Activated T-cell treated with anti-CD3 and anti-CD28 coated beads, Interleukin-2, amount 50 U/mL, for 48 hours (primary cell): ENCODE results near the gene MARF1.
"Not testable (repeated sequence)": the region's sequence is repeated elsewhere in the genome, so short reads cannot be mapped to it uniquely, and the experiment has no call there.

Source experiments
- DNase-seq, 2 experiments: peaks; one replicate each; pipeline ENCODE4 v3.0.0-alpha.2; 2020

The MARF1 gene

DNA sequence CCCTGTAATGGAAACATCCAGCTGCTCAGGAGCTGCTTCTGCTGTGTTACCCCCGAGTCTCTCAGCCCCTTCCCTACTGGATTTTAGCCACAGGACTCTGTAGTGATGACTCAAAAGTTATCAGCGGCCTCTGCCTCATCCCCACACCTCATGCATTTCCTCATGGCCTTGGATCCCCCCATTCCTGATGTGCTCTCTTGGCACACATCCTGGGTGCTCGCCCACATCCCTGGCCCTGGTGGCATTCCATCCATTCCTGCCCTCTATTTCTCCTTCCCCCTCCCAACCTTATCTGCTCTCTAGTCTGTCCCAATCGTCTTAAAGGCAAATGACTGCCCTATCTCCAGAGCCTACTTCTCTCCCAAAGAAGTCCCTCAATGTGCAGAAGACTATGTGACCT, 24.6 kb downstream of the MARF1 start:
- DNase-seq: no peak

DNA sequence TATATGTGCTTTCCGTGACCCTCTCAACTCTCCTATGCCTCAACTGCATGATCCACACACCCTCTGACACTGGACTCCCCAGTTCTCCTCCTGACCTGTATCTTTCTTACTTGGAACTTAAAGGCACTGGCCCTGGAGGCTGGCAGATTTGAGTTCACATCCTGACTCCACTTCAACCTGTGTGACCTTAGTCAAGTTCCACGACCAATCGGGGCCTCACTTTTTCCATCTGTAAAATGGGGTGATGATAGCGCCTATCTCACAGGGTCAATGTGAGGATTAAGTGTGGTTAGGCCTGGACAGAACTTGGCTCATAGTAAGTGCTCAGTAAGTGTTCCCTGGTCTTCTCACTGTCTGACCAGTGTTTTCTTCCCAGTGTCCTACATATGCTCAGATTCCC, 25.1 kb downstream of the MARF1 start:
- DNase-seq: no peak

- DNase-seq: no peak
These were observed 26.3 kb downstream of the MARF1 start for GRCh38 chr16:15616475-15617165.

DNA sequence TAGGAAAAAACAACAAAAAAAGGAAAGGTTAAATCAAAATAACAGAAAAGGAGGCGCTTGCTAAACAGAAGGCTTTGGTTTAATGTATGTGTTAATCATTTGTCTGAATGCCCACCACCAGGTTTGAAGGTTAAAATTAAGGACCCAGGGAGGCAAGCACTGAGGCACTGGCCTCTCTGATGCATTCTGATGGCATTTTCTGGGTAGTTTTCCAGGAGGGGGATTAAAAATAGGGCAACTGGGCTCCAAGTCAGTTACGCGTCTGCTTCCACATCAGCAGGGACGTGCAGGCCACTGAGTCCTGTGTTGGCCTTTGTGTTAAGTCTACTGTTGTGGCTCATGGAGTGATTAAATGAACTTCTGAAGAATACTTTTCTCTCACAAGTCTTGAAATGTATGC, 26.9 kb downstream of the MARF1 start:
- DNase-seq: no peak

GRCh38 chr16:15613676-15614075, 29.3 kb downstream of the MARF1 start:
- DNase-seq: no peak

DNA sequence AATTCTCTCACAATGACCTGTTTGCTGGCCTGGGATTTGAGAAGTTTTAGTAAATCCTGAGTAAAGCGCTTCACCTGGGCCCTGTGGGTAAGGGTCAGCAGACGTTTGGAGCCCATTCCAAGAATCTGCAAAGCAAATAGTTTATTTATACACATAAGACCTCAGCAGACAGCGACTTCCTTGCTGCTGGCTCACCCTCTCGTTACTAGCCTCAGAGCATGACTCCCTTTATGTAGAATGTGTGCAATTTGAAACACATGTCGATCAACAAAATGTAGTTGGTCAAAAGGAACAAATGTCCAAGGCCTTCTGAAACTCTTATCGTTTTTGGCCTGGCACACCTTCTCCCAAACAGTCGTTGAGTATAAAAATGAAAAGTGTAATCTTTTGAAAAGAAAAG, 31.3 kb downstream of the MARF1 start:
- no peak for DNase-seq

GRCh38 chr16:15610369-15610871, 32.5 kb downstream of the MARF1 start:
- no peak for DNase-seq

- DNase-seq: no peak
These were observed 33.7 kb downstream of the MARF1 start for GRCh38 chr16:15609286-15609649.

GRCh38 chr16:15608398-15609285, 34.3 kb downstream of the MARF1 start:
- DNase-seq: no peak

DNA sequence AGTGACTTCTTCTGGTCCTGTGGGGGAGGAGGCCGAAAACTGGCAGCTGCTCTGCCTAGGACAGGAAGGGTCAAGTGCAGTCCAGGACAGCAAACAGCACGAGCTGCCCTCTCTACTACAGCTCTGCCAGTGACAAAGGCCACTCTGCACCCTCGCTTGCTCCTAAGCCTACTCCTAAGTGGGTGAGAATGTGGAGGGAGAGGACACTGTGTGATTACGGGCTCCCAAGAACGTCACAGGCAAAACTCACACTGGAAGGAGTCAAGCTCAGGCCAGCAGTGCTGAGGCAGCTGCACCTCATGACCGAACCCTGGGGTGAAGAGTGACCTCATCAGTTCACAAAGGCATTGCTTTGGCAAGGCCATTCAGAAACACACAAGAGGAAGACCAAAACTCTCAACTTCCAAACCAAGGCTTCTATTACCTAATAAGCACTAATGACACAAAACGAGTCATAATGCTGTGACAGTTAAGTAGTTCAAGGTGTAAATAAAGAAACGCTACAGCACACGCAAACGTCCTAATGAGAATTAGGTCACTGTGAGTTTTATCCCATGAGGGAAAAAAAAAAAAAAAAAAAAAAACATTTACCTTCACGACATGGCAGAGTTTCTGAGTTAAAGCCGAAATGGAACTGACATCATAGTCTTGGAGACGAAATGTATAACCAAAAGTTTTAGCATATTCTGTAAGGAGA, 35.1 kb downstream of the MARF1 start:
- DNase-seq: no peak

- not testable (repeated sequence) for DNase-seq
These were observed 35.7 kb downstream of the MARF1 start for GRCh38 chr16:15607221-15607699.

- DNase-seq: no peak
These were observed 36.3 kb downstream of the MARF1 start for GRCh38 chr16:15606518-15607220.

DNA sequence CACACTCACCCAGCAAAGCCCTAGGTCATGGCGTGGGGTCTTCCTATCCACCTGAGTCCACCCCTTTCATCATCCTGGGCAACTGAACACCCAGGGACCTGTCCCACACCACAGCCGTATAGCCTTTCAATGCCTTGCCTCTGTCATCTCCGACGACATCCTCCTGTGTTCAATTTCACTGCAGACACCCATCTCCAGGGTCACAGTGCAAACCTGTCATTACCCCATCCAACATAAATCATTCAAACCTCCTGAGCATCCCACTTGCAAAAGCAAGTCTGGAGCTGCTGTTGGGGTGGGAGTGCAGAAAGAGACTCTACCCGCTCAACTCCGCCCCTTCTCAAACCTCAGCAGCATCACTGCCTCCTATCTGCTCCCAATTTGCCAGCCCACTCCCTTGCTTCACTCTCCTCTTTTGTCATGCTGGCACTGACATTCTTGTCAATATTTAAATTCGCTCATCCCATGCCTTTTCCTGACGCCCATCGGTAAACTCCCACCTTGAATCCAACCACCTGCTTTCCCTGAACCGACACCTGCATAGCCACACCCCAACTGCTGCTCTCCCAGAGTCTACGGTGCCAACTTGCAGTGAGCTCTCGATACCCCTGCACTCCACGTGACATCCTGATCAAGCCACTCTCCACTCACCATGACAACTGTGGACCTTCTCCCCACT, 37.0 kb downstream of the MARF1 start:
- no peak for DNase-seq

- no peak for DNase-seq
These were observed 38.2 kb downstream of the MARF1 start for GRCh38 chr16:15604460-15605440.

DNA sequence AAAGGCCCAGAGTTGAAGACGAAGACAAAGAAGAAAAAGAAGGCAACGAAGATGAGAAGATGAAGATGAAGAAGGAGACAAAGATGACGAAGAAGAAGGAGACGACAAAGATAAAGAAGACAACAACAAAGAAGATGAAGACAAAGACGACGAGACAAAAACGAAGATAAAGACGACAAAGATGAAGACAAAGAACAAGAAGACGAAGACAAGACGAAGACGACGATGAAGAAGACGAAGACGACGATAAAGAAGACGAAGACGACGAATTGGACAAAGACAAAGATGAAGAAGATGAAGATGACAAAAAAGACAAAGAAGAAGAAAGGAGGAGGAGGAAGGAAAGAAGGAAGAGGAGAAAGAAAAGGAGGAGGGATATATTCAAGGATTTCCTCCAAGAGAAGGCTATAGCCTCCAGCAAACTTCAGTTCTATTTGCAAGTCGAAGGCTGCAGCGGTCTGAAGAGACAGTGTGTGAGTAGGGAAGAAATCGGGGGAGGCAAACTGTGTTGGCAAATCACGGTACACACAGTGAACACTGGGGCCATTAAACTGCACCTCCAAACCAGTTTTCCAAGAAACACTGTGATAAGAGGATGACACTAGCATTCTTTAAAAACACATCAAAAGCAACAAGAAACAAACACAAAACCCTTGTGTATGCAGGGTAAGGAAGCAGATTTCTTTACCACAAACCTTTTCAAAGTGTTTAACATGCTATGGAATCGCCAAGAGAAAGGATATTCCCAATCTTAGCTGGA, 40.5 kb downstream of the MARF1 start:
- no peak for DNase-seq

GRCh38 chr16:15601212-15601879, 41.6 kb downstream of the MARF1 start:
- no peak for DNase-seq

DNA sequence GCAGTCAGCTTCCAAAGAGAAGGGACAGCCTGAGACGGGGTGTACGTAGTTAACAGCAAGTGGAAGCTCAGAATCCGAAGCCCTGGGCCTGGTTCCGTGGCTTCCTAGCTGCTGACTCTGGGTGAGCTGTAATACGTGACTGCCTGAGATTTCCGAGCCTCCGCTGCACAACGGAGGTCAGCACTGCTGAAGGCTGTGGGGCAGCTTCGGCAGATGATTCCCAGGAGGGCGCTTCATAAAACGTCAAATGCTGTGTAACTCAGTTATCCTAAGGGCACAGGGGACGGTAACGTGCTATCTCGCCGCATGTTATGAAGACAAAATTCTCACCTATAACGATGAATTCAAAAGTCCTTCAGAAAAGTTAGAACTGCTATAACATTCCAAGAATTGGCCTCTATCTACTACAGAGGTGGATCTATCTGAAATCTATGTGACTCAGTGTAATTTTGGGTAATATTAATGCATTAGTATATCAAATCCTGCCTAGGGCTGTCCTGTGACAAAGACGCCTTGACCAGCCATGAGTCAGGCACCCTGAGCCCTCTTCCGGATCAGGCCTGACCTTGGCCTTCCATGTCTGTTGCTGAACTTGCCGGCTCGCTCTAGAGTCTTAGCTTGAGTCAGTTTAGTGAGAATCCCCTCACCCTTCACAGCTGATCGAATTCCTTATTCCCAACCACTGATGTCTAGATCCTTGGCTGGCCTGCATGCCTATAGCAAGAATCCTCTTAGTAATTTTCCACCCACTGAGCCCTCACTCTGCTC, 43.5 kb downstream of the MARF1 start:
- no peak for DNase-seq

DNA sequence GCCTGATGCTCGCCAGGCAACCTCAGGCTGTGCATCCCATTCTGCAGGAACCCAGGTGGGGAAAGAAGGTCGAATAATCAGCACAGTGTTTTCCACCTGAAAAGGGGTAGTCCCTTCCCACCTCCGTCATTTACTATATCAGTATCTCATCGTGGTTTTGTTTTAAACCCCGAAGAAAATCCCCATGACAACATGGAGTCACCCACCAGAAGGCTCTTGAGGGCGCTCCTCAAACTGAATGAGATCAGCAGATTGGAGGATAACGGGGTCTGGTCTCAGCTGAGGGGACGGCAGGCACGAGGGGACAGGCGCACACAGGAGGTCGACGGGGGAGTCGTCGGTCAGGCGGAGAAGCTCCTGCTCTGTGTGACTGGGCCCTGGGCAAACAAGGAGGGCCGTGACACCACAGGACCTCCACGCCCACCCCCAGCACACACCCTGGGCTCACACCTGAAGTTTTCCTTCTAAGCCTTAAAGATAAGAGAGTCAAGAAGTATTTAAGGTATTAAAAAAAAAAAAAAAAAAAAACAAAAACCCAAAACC, 44.2 kb downstream of the MARF1 start:
- no peak for DNase-seq
